Hepatocyte (in vitro differentiated cells): ENCODE data around the gene ASB14. TPM values are rescaled to one million over a fixed set of nuclear protein-coding genes. Genes with fewer than 3 reads are reported as not detected.
A peak's percentile ranks its signal among the peaks of the same experiment; 100 is the strongest.
"Not testable (repeated sequence)": the region's sequence is repeated elsewhere in the genome, so short reads cannot be mapped to it uniquely, and the experiment has no call there.

Source experiments
- DNase-seq: peaks from one replicate; pipeline ENCODE4 v3.0.0-alpha.2; 2016; ENCODE audit warnings: low spot score
- H2AFZ ChIP-seq: fragments of 200-600 bp; sonication (generic); 2 replicates; pipeline ENCODE4 v1.6.0; 2016; ENCODE audit warnings: antibody characterized with exemption, mild to moderate bottlenecking
- H3K27ac ChIP-seq: fragments of 200-600 bp; sonication (generic); 2 replicates; pipeline ENCODE4 v1.5.1; 2016; ENCODE audit warnings: mild to moderate bottlenecking
- H3K27me3 ChIP-seq: fragments of 200-600 bp; sonication (generic); 2 replicates; pipeline ENCODE4 v1.6.1; 2016
- H3K36me3 ChIP-seq: fragments of 200-600 bp; sonication (generic); replicated peaks from 2 replicates; pipeline ENCODE4 v1.5.1; 2016; ENCODE audit warnings: low read depth; ENCODE audit not compliant: insufficient read depth
- H3K4me1 ChIP-seq: fragments of 200-600 bp; sonication (generic); 2 replicates; pipeline ENCODE4 v1.5.1; 2016; ENCODE audit warnings: mild to moderate bottlenecking, moderate library complexity; ENCODE audit not compliant: insufficient read depth
- H3K4me2 ChIP-seq: fragments of 200-600 bp; sonication (generic); 2 replicates; pipeline ENCODE4 v1.6.0; 2016
- H3K4me3 ChIP-seq: fragments of 200-600 bp; sonication (generic); 2 replicates; pipeline ENCODE4 v1.5.1; 2016; ENCODE audit warnings: mild to moderate bottlenecking
- H3K79me2 ChIP-seq: fragments of 200-600 bp; sonication (generic); 2 replicates; pipeline ENCODE4 v1.6.0; 2017; ENCODE audit warnings: mild to moderate bottlenecking
- H3K9me2 ChIP-seq: fragments of 200-600 bp; sonication (generic); replicated peaks from 2 replicates; pipeline ENCODE4 v1.6.0; 2017; ENCODE audit warnings: mild to moderate bottlenecking; ENCODE audit not compliant: insufficient read depth
- H3K9me3 ChIP-seq: fragments of 200-600 bp; sonication (generic); 2 replicates; pipeline ENCODE4 v1.5.1; 2016; ENCODE audit warnings: low read depth, mild to moderate bottlenecking
- H4K20me1 ChIP-seq: fragments of 200-600 bp; sonication (generic); 2 replicates; pipeline ENCODE4 v1.6.0; 2016; ENCODE audit warnings: mild to moderate bottlenecking; ENCODE audit not compliant: insufficient read depth, poor library complexity, severe bottlenecking
- CTCF ChIP-seq: fragments of 200-600 bp; sonication (generic); IDR thresholded peaks from 2 replicates; pipeline ENCODE4 v1.5.1; 2016; ENCODE audit warnings: antibody characterized with exemption, mild to moderate bottlenecking; ENCODE audit not compliant: poor library complexity
- EZH2 ChIP-seq: fragments of 200-600 bp; sonication (generic); IDR thresholded peaks from 2 replicates; pipeline ENCODE4 v1.6.1; 2016; ENCODE audit warnings: antibody characterized with exemption, mild to moderate bottlenecking, borderline replicate concordance
- EZH2phosphoT487 ChIP-seq: fragments of 200-600 bp; sonication (generic); IDR thresholded peaks from one replicate; pipeline ENCODE4 v1.6.1; 2018; ENCODE audit warnings: antibody characterized with exemption, mild to moderate bottlenecking, low read depth, moderate library complexity; ENCODE audit not compliant: unreplicated experiment, severe bottlenecking
- WGBS: methylation state at CpG from one replicate; pipeline ENCODE4 v1.1.6; 2016; ENCODE audit warnings: low lambda C conversion rate; ENCODE audit errors: missing lambda C conversion rate; 5-methylcytosine and 5-hydroxymethylcytosine counted together
- polyA plus RNA-seq: library from polyadenylated mRNA; unstranded; fragments of >200 nt; fragmentation: Nextera tagmentation; extraction: Ambion mirVana; gene quantifications from 2 replicates; pipeline ENCODE4 v1.2.1, GENCODE V29; 2016
- total RNA-seq: library from RNA; depleted of rRNA; stranded (reverse); fragments of >200 nt; gene quantifications from 2 replicates; pipeline ENCODE4 v1.2.3, GENCODE V29; 2014

ASB14 gene
- total and polyA plus RNA-seq, 2 experiments from 2014 or later: 0.10 TPM; not detected in 1

- Histone ChIP-seq H3K4me3 (no peak overlapping the region), H3K4me2 (no peak overlapping the region), H3K79me2 (no peaks in the 10 kb centered on the region), H3K9me3 (no peaks in the 10 kb centered on the region), H3K4me1 (peaks cover 12% of the 10 kb centered on the region), H3K27me3 (no peaks in the 10 kb centered on the region), H3K27ac (peak overlapping the region; percentile 69), H4K20me1 (no peaks in the 10 kb centered on the region), H3K9me2 (no peaks in the 10 kb centered on the region), H2AFZ (no peak overlapping the region), H3K36me3 (no peaks in the 10 kb centered on the region)
- 84% methylated on average over 3 of the region's 3 CpGs for WGBS
- no peak for TF ChIP-seq EZH2
- no peak for TF ChIP-seq CTCF
- no peak for TF ChIP-seq EZH2phosphoT487
- peak; percentile 13 for DNase-seq
Measured at GRCh38 chr3:57331078-57331610, 38.7 kb upstream of the ASB14 start.

- H3K4me3 ChIP-seq, H3K9me3 ChIP-seq, DNase-seq, H3K9me2 ChIP-seq, H4K20me1 ChIP-seq, H2AFZ ChIP-seq, H3K4me2 ChIP-seq, H3K4me1 ChIP-seq, H3K27me3 ChIP-seq, H3K79me2 ChIP-seq, H3K36me3 ChIP-seq, H3K27ac ChIP-seq: not testable (repeated sequence)
- 95% methylated on average over 1 of the region's 1 CpG for WGBS
Measured at GRCh38 chr3:57326498-57326897, 34.0 kb upstream of the ASB14 start.

- no peak overlapping the region for H3K4me2 ChIP-seq
- H2AFZ ChIP-seq: no peak overlapping the region
- H3K36me3 ChIP-seq: no peaks in the 10 kb centered on the region
- no peaks in the 10 kb centered on the region for H3K4me1 ChIP-seq
- DNase-seq: no peak
- 91% methylated on average over 3 of the region's 3 CpGs for WGBS
- no peak overlapping the region for H3K4me3 ChIP-seq
- H3K27me3 ChIP-seq: no peaks in the 10 kb centered on the region
- no peaks in the 10 kb centered on the region for H3K79me2 ChIP-seq
- no peaks in the 10 kb centered on the region for H4K20me1 ChIP-seq
- H3K9me3 ChIP-seq: peaks cover 7% of the 10 kb centered on the region
- TF ChIP-seq EZH2 (no peak), EZH2phosphoT487 (no peak), CTCF (no peak)
- H3K9me2 ChIP-seq: no peaks in the 10 kb centered on the region
- H3K27ac ChIP-seq: no peak overlapping the region
Measured at GRCh38 chr3:57314204-57314603, 21.7 kb upstream of the ASB14 start.

- 46% methylated on average over 3 of the region's 3 CpGs for WGBS
- H3K9me2 ChIP-seq: no peaks in the 10 kb centered on the region
- H3K79me2 ChIP-seq: no peaks in the 10 kb centered on the region
- no peak for DNase-seq
- H3K27me3 ChIP-seq: no peaks in the 10 kb centered on the region
- H4K20me1 ChIP-seq: no peaks in the 10 kb centered on the region
- no peak overlapping the region for H3K4me3 ChIP-seq
- TF ChIP-seq EZH2 (no peak), CTCF (no peak), EZH2phosphoT487 (no peak)
- no peaks in the 10 kb centered on the region for H3K9me3 ChIP-seq
- H3K36me3 ChIP-seq: no peaks in the 10 kb centered on the region
- no peak overlapping the region for H2AFZ ChIP-seq
- H3K27ac ChIP-seq: no peak overlapping the region
- H3K4me1 ChIP-seq: no peaks in the 10 kb centered on the region
- no peak overlapping the region for H3K4me2 ChIP-seq
Measured at GRCh38 chr3:57309769-57310360, 17.4 kb upstream of the ASB14 start.

- not testable (repeated sequence) for H4K20me1 ChIP-seq, H3K27ac ChIP-seq, H3K36me3 ChIP-seq, H3K4me2 ChIP-seq, H3K79me2 ChIP-seq, DNase-seq, H3K9me2 ChIP-seq, H3K4me1 ChIP-seq, H3K4me3 ChIP-seq, H2AFZ ChIP-seq, H3K27me3 ChIP-seq, H3K9me3 ChIP-seq
- WGBS: 72% methylated on average over 7 of the region's 7 CpGs
Measured at GRCh38 chr3:57303520-57303919, 11.0 kb upstream of the ASB14 start.
